GM19395 (cell line): ENCODE results near the gene BTD.
A peak's percentile ranks its signal among the peaks of the same experiment; 100 is the strongest.
"Not testable (repeated sequence)": the region's sequence is repeated elsewhere in the genome, so short reads cannot be mapped to it uniquely, and the experiment has no call there.

Source experiments
- ATAC-seq: cut with Tn5 transposase; IDR thresholded peaks from one replicate; pipeline ENCODE4 v1.9.1; 2021; ENCODE audit warnings: mild to moderate bottlenecking, moderate library complexity; ENCODE audit not compliant: unreplicated experiment

Gene BTD

GRCh38 chr3:15602816-15603215, 1.3 kb downstream of the BTD start:
- not testable (repeated sequence) for ATAC-seq

DNA sequence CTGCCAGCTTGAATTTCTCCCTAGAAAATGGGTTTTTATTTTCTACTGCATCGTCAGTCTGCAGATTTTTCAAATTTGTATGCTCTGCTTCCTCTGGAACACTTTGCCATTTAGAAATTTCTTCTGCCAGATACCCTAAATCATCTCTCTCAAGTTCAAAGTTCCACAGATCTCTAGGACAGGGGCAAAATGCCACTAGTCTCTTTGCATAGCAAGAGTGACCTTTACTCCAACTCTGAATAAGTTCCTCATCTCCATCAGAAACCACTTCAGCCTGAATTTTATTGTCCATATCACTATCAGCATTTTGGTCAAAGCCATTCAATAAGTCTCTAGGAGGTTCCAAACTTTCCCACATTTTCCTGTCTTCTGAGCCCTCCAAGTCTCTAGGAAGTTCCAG, 3.0 kb downstream of the BTD start:
- ATAC-seq: not testable (repeated sequence)

- no peak for ATAC-seq
These were observed 4.9 kb downstream of the BTD start for GRCh38 chr3:15606434-15606891.

GRCh38 chr3:15610082-15610759, 8.7 kb downstream of the BTD start:
- no peak for ATAC-seq

DNA sequence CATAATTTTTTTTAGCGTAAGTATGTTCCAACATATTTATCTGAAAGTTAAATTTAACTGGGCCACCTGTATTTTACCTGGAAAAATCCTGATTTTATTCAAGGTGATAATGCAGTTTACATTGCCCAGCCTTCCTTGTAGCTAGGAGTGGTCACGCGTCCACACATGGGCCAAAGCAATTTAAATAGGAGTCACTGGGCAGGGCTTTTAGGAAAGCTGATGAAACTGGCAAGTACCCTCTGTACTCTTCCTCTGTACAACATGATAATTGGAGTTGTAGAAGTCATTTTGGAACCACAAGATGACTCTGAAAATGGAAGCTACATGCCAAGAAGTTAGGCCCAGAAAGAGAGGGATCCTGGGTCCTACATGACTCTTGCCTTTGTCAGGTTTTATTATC, 9.5 kb downstream of the BTD start:
- no peak for ATAC-seq

- ATAC-seq: no peak
These were observed 10.5 kb downstream of the BTD start for GRCh38 chr3:15612001-15612400.

GRCh38 chr3:15614958-15615357, 13.4 kb downstream of the BTD start:
- ATAC-seq: no peak

- ATAC-seq: no peak
These were observed 14.5 kb downstream of the BTD start for GRCh38 chr3:15616053-15616452.

GRCh38 chr3:15619659-15620464, 18.3 kb downstream of the BTD start:
- not testable (repeated sequence) for ATAC-seq

- ATAC-seq: no peak
These were observed 22.2 kb downstream of the BTD start for GRCh38 chr3:15623535-15624440.

DNA sequence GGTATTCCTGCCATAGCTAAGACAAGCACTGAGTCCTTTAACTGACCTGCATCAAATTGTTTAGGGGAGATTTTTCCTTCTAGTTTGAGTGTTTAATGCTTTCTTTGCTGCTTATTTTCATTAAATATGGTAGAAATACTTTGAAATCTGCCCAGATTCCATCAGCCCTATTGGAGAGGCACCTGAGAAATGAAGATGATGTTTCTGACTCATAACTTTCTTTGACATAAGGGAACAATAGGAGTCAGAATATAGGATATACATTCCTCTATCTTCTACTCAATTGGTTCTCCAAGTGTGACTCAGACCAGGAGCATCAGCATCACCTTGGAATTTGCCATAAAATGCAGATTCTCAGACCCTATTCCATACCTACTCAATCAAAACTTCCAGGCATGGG, 27.4 kb downstream of the BTD start:
- no peak for ATAC-seq

- peak; percentile 98 for ATAC-seq
These were observed 28.5 kb downstream of the BTD start for GRCh38 chr3:15629860-15630597.

DNA sequence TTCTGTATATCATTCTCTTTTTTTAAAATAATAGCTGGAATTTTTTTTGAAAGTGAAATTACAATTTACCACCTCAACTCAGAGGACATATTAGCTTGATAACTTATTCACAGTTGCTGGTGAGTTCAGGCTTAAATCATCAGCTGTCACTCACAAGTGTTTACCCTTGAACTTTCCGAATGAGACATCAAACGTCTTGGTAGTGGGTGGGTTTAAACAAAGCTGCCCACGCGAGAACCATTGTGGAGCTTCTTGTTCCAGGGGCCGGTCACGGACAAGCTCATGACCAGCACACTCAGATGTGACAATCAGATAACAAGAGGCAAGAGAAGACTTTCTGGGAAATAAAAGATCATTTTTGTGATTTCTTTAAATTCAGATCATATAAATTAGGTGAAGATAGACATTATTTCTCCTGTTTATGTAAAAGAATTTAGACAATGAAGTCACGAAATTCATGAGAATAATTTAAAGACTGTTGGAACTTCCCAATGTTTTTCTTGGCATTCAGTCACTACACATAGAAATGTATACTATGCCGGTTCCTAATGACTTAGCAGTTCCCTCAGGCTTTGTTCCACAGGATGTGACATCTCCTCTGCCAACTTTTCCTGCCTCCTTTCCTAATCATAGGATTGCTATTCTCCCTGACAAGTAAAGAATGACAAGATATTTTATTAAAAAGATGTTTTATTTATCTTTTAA, 29.3 kb downstream of the BTD start:
- peak; percentile 54 for ATAC-seq

GRCh38 chr3:15631426-15632211, 30.1 kb downstream of the BTD start:
- ATAC-seq: no peak

GRCh38 chr3:15632212-15632580, 30.7 kb downstream of the BTD start:
- ATAC-seq: no peak

GRCh38 chr3:15633159-15633558, 31.6 kb downstream of the BTD start:
- no peak for ATAC-seq

DNA sequence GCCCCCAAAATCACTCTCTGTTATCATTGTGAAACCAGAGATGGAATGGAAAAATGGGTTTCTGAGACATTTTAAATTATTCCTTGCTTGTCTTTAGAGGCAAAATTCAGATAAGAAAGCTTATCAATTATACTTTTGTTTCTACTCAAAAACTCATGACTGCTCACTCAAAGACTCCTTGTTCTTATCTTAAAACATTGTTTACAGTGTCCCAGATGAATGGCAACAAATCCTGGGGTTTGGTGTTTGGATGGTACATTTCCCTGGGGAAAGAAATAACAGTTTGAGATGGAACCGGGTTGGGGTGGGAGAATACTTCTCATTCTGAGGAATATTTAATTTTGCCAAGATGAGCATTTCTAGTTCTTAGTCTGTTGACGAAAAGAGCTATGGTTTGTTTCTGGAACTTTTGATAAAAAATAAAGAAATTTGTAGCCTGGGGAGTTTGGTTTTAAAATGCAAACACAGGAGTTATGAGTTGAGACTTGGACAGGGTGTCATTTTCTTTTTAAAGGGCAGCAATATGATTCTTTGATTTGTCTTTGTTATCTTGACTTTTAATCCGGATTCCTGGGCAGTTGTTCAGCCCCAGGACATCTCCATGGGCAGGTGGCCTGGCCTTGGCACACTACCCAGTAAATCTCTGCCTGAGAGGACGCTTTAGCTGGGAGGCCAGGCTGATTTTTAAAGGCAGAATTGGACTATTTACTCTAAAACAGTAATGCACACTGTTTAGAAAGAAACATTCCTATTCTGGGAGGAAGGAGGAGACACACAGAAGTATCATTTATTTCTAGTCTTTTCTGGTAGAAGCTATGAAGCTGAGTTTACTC, 32.4 kb downstream of the BTD start:
- no peak for ATAC-seq

GRCh38 chr3:15634671-15635070, 33.1 kb downstream of the BTD start:
- ATAC-seq: no peak
